ENCODE data around the gene RIPK3.

GRCh38 chr14:24363401-24363800 lies 23.6 kb upstream of the RIPK3 start:
- TF ChIP-seq POLR2A (IDR thresholded peaks at IDR 0.05) (no peak), POLR2AphosphoS5 (IDR thresholded peaks at IDR 0.05) (no peak)

All from prostate gland (tissue), 1 donor.